ENCODE results near the gene CCDC197. TPM values are rescaled to one million over a fixed set of nuclear protein-coding genes. Genes with fewer than 3 reads are reported as not detected.

The CCDC197 gene
- total RNA-seq, 1 experiment from 2014 or later = not detected

DNA sequence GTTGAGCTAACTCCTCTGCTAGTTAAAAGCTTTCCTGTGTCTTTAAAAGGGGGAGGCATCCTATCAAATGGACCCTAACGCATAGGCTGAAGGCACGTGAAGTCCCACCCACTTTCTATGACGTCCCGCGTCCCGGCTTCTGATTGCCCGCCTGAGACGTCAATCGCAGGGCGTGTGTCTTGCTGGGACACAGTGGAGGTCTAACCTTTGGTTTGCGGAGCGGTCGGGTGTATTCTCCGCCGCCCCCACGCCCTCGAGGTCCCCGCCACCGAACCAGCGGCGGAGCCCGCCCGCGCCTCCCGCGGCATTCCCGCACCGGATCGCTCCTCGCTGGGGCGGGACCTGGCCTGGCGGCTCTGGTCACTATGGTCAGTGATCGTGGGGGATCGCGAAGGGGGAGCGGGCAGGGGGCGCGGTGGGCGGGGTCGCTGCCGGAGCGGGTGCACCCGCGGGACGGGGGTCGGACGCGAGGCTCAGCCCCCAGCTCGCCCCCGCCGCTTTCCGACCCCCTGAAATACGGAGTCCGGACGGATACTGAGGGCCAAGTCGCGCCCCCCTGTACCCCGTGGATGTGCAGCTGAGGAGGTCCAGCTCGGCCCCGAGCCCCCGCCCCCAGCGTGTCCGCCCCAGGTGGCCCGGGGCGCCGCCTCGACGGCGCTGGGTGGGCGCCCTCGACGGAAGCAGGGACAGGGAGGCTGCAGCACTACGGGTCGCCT is 29.2 kb downstream of the CCDC197 start, which contains the start of gene OTUB2:
Gene OTUB2 (plus strand): TSS at position 168 of the 716 bp plus-strand sequence. CDS start 198 bp downstream, at position 366.
- no peaks in the 10 kb centered on the region; a peak in 1 of 7 replicates for H3K36me3 Mint-ChIP-seq (ENCODE audit: insufficient read depth in 1 of 3, low read depth in 3 of 3)
- no CpG with 5 or more reads among the region's 74 CpGs for WGBS (ENCODE audit: extremely low coverage, insufficient read length, low lambda C conversion rate)
- H2BK120ac ChIP-seq (ENCODE audit: low read depth, low read length, poor library complexity, severe bottlenecking) = no peak within 1 kb of the TSS

More for the DNA sequence above, 29.2 kb downstream of the CCDC197 start, which contains the start of gene OTUB2:
- H2AK5ac ChIP-seq (ENCODE audit: insufficient read length, low read length) = no peak within 1 kb of the TSS
- H2BK15ac ChIP-seq (ENCODE audit: low read depth, low read length) = no peak within 1 kb of the TSS
- no peaks in the 10 kb centered on the region for H3K79me2 ChIP-seq (ENCODE audit: insufficient read depth, low read length)
- no peak within 1 kb of the TSS for H3K18ac ChIP-seq (ENCODE audit: insufficient read length, low read depth, low read length)
- H3K27ac Mint-ChIP-seq = no peak within 1 kb of the TSS
- no peak for TF ChIP-seq CTCF (conservative IDR thresholded peaks at IDR 0.05)
- no peaks in the 10 kb centered on the region for H3K9me3 Mint-ChIP-seq
- H2BK5ac ChIP-seq (ENCODE audit: insufficient read length, low read length) = no peak within 1 kb of the TSS
- no peaks in the 10 kb centered on the region for H3K23me2 ChIP-seq (ENCODE audit: insufficient read length, low read depth, low read length, poor library complexity, severe bottlenecking)
- peak within 1 kb of the TSS; percentile 50; the same call in 1 of the 2 replicates for H3K14ac ChIP-seq (ENCODE audit: insufficient read depth, low read length)
- H3K9ac ChIP-seq (ENCODE audit: extremely low read depth, insufficient read length, low read length) = no peak within 1 kb of the TSS
- no peak within 1 kb of the TSS for H2BK12ac ChIP-seq (ENCODE audit: insufficient read length, low read depth, low read length)
- peaks cover 28 to 41% of the 10 kb centered on the region in 2 experiments for H3K4me1 Mint-ChIP-seq
- H4K20me1 ChIP-seq (ENCODE audit: control insufficient read depth, insufficient read depth, insufficient read length) = no peaks in the 10 kb centered on the region
- no peak within 1 kb of the TSS for H3K27ac ChIP-seq (ENCODE audit: insufficient read length, low read depth, low read length)
- DNase-seq = peak; percentile 98
- no peak within 1 kb of the TSS for H4K8ac ChIP-seq (replicated peaks; ENCODE audit: insufficient read length, low read depth, low read length)
- H3K9me3 ChIP-seq (ENCODE audit: control insufficient read depth, low read depth, low read length) = no peaks in the 10 kb centered on the region
- H3T11ph ChIP-seq (ENCODE audit: low read length) = no peak within 1 kb of the TSS
- H3K4me3 Mint-ChIP-seq = peak within 1 kb of the TSS; percentile 62 to 81
- H3K4me1 ChIP-seq (ENCODE audit: insufficient read depth, low read length) = no peaks in the 10 kb centered on the region; the same call in 1 of the 2 replicates
- no peak within 1 kb of the TSS for H4K5ac ChIP-seq (ENCODE audit: insufficient read length, low read depth, low read length)
- no peaks in the 10 kb centered on the region for H3K79me1 ChIP-seq (ENCODE audit: insufficient read depth, low read depth, low read length, poor library complexity, severe bottlenecking)
- no peak within 1 kb of the TSS for H3K23ac ChIP-seq (ENCODE audit: insufficient read length, low read depth, low read length)
- H3K56ac ChIP-seq (ENCODE audit: insufficient read length, low read depth, low read length) = no peak within 1 kb of the TSS
- H2AFZ ChIP-seq (ENCODE audit: low read length) = no peak within 1 kb of the TSS
- H2BK20ac ChIP-seq (ENCODE audit: low read depth, low read length, poor library complexity, severe bottlenecking) = no peak within 1 kb of the TSS
- H3K4me2 ChIP-seq (ENCODE audit: insufficient read depth, insufficient read length, low read length) = peak within 1 kb of the TSS; percentile 45
- no peak within 1 kb of the TSS for H3K4ac ChIP-seq (ENCODE audit: low read depth, low read length)
- peaks cover 5% of the 10 kb centered on the region; the same call in 1 of the 2 replicates for H3K27me3 Mint-ChIP-seq (ENCODE audit: low read depth)
- no peak within 1 kb of the TSS for H4K91ac ChIP-seq (ENCODE audit: insufficient read length, low read depth, low read length)
- no peaks in the 10 kb centered on the region for H3K27me3 ChIP-seq (ENCODE audit: insufficient read depth, low read length)

All from H9 (cell line).